Measurements from ENCODE around the gene TMEM9. TPM values are rescaled to one million over a fixed set of nuclear protein-coding genes. Genes with fewer than 3 reads are reported as not detected.
"Not testable (repeated sequence)": the region's sequence is repeated elsewhere in the genome, so short reads cannot be mapped to it uniquely, and the experiment has no call there.

Gene TMEM9
- total RNA-seq, 2 experiments from 2014 or later, result 15.7 to 16.5 TPM

DNA sequence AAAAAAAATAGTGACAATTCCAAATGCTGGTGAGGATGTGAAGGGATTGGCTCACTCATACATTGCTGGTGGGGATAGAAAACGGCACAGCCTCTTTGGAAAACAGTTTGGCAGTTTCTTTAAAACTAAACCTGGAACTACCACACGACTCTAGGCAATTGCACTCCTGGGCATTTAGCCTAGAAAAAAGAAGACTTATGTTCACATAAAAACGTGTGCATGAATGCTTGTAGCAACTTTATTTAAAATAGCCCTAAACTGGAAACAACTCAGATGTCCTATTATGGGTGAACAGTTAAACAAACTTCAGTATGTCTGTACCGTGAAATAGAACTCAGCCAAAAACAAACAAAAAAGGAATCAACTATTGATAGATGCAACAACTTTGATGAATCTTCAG, 9.4 kb upstream of the TMEM9 start:
- POLR2A ChIA-PET, result no interaction called here

DNA sequence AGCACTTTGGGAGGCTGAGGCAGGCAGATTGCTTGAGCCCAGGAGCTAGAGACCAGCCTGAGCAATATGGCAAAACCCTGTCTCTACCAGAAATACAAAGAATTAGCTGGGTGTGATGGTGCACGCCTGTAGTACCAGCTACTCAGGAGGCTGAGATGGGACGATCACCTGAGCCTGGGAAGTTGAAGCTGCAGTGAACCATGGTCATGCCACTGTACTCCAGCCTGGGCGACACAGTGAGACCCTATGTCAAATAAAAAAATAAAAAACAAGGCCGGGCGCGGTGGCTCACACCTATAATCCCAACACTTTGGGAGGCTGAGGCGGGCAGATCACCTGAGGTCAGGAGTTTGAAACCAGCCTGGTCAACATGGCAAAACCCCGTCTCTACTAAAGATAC, 8.8 kb upstream of the TMEM9 start:
- H3K27ac Mint-ChIP-seq; intact Hi-C loops (cut with DNase I, micrococcal nuclease); H3K27ac ChIP-seq (ENCODE audit: low read depth in 1 of 2, low read length in 2 of 2); H3K36me3 ChIP-seq (ENCODE audit: insufficient read depth, low read length); H3K9me3 Mint-ChIP-seq; POLR2A ChIA-PET; H3K4me3 Mint-ChIP-seq; H3K27me3 ChIP-seq (ENCODE audit: control insufficient read depth in 1 of 2, insufficient read depth in 2 of 2, low read length in 2 of 2); H3K4me1 Mint-ChIP-seq (ENCODE audit: low read depth); ATAC-seq (ENCODE audit: poor library complexity); DNase-seq; H3K4me3 ChIP-seq (ENCODE audit: low read length); H3K9me3 ChIP-seq (ENCODE audit: control insufficient read depth in 1 of 2, insufficient read depth in 1 of 2, low read length in 2 of 2); H3K36me3 Mint-ChIP-seq (ENCODE audit: low read depth); H3K4me1 ChIP-seq (ENCODE audit: insufficient read depth, low read length): not testable (repeated sequence)
- H3K27me3 Mint-ChIP-seq, result peaks cover 12% of the 10 kb centered on the region
- CTCF ChIA-PET, result interaction anchor here (0.6 kb wide), 1 partner anchor 13 kb away, joined by 3 read pairs; no protein-coding TSS in a partner anchor

More for the DNA sequence above, 9.4 kb upstream of the TMEM9 start:
- Histone ChIP-seq H3K4me1 (ENCODE audit: insufficient read depth, low read length) (no peaks in the 10 kb centered on the region), H3K27ac (ENCODE audit: low read depth in 1 of 2, low read length in 2 of 2) (no peak overlapping the region), H3K9me3 (ENCODE audit: control insufficient read depth in 1 of 2, insufficient read depth in 1 of 2, low read length in 2 of 2) (peaks cover 0 to 3% of the 10 kb centered on the region in 2 experiments), H3K36me3 (ENCODE audit: insufficient read depth, low read length) (no peaks in the 10 kb centered on the region), H3K4me3 (ENCODE audit: low read length) (no peak overlapping the region), H3K27me3 (ENCODE audit: control insufficient read depth in 1 of 2, insufficient read depth in 2 of 2, low read length in 2 of 2) (no peaks in the 10 kb centered on the region)
- CTCF ChIA-PET, result interaction anchor here (0.6 kb wide), 1 partner anchor 12 kb away, joined by 3 read pairs; no protein-coding TSS in a partner anchor
- H3K36me3 Mint-ChIP-seq (ENCODE audit: low read depth), result no peaks in the 10 kb centered on the region
- H3K4me1 Mint-ChIP-seq (ENCODE audit: low read depth), result no peaks in the 10 kb centered on the region
- peaks cover 9% of the 10 kb centered on the region for H3K27me3 Mint-ChIP-seq
- TF ChIP-seq, protein P1, sequence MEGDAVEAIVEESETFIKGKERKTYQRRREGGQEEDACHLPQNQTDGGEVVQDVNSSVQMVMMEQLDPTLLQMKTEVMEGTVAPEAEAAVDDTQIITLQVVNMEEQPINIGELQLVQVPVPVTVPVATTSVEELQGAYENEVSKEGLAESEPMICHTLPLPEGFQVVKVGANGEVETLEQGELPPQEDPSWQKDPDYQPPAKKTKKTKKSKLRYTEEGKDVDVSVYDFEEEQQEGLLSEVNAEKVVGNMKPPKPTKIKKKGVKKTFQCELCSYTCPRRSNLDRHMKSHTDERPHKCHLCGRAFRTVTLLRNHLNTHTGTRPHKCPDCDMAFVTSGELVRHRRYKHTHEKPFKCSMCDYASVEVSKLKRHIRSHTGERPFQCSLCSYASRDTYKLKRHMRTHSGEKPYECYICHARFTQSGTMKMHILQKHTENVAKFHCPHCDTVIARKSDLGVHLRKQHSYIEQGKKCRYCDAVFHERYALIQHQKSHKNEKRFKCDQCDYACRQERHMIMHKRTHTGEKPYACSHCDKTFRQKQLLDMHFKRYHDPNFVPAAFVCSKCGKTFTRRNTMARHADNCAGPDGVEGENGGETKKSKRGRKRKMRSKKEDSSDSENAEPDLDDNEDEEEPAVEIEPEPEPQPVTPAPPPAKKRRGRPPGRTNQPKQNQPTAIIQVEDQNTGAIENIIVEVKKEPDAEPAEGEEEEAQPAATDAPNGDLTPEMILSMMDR (IDR thresholded peaks at IDR 0.05), result no peak
- no peak for ATAC-seq (ENCODE audit: poor library complexity)
- H3K4me3 Mint-ChIP-seq, result no peak overlapping the region
- DNase-seq, result no peak
- intact Hi-C loops (cut with DNase I, micrococcal nuclease), result no loop called here
- H3K27ac Mint-ChIP-seq, result no peak overlapping the region
- no peaks in the 10 kb centered on the region for H3K9me3 Mint-ChIP-seq

DNA sequence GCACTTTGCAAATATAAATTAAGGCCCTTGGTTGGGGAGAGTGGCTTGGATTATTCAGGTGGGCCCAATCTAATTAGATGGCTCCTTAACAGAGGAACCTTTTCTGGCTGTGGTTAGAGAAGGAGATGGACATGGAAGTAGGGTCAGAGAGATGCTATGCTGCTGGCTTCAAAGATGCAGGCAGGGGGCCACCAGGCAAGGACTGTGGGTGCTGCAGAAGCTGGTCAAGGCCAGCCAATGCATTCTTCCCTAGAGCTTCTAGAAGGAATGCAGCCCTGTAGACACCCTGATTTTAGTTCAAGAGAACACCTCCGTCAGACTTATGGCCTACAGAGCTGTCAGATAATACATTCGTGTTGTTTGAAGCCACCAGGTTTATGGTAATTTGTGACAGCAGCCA, 3.7 kb upstream of the TMEM9 start:
- Mint-ChIP-seq H3K4me1 (ENCODE audit: low read depth) (peaks cover 17% of the 10 kb centered on the region), H3K4me3 (no peak overlapping the region), H3K36me3 (ENCODE audit: low read depth) (peaks cover 5% of the 10 kb centered on the region), H3K9me3 (no peaks in the 10 kb centered on the region), H3K27me3 (peaks cover 19% of the 10 kb centered on the region), H3K27ac (no peak overlapping the region)
- Histone ChIP-seq H3K27ac (ENCODE audit: low read depth in 1 of 2, low read length in 2 of 2) (no peak overlapping the region), H3K36me3 (ENCODE audit: insufficient read depth, low read length) (no peaks in the 10 kb centered on the region), H3K9me3 (ENCODE audit: control insufficient read depth in 1 of 2, insufficient read depth in 1 of 2, low read length in 2 of 2) (no peaks in the 10 kb centered on the region), H3K27me3 (ENCODE audit: control insufficient read depth in 1 of 2, insufficient read depth in 2 of 2, low read length in 2 of 2) (no peaks in the 10 kb centered on the region), H3K4me3 (ENCODE audit: low read length) (no peak overlapping the region), H3K4me1 (ENCODE audit: insufficient read depth, low read length) (peaks cover 15% of the 10 kb centered on the region)
- ChIA-PET POLR2A (no interaction called here), CTCF (no interaction called here)
- DNase-seq (no peak), ATAC-seq (ENCODE audit: poor library complexity) (no peak)
- intact Hi-C loops (cut with DNase I, micrococcal nuclease), result loop anchor here in 1 of 2 experiments (5.0 to 10.0 kb wide), 6 partner anchors 136 to 987 kb away; partner anchors contain the start of genes ARL8A, CSRP1, KIF21B and ZNF281
- TF ChIP-seq, protein P1 (IDR thresholded peaks at IDR 0.05), result no peak

DNA sequence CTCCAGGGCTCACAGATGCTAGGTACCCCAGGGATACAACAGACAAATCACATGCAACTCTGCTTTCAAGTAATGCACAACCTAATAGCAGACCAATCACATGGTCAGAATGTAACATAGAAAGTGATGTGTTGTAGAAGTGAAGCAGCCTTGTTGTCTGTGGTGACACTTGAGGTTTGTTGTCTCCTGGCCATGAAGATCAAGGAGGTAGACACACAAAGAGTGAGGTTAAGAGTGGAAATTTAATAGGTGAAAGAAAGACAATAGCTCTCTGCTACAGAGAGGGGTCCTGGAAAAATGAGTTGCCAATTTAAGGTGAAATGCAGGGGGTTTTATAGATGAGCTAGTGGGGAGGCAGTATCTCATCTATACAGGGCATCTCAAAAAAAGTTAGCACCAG, 2.5 kb upstream of the TMEM9 start:
- H3K27ac ChIP-seq (ENCODE audit: low read depth in 1 of 2, low read length in 2 of 2), result no peak overlapping the region
- no peaks in the 10 kb centered on the region for H3K9me3 ChIP-seq (ENCODE audit: control insufficient read depth in 1 of 2, insufficient read depth in 1 of 2, low read length in 2 of 2)
- Mint-ChIP-seq H3K9me3 (no peaks in the 10 kb centered on the region), H3K27ac (no peak overlapping the region), H3K4me3 (peak overlapping the region; percentile 63), H3K27me3 (peaks cover 19% of the 10 kb centered on the region), H3K4me1 (ENCODE audit: low read depth) (peaks cover 24% of the 10 kb centered on the region), H3K36me3 (ENCODE audit: low read depth) (peaks cover 5% of the 10 kb centered on the region)
- no peaks in the 10 kb centered on the region for H3K27me3 ChIP-seq (ENCODE audit: control insufficient read depth in 1 of 2, insufficient read depth in 2 of 2, low read length in 2 of 2)
- CTCF ChIA-PET, result interaction anchor here (0.6 to 1.8 kb wide), 2 partner anchors 20 to 38 kb away, joined by 3 to 4 read pairs; no protein-coding TSS in a partner anchor
- no peak overlapping the region for H3K4me3 ChIP-seq (ENCODE audit: low read length)
- TF ChIP-seq, protein P1 (IDR thresholded peaks at IDR 0.05), result no peak
- peaks cover 15% of the 10 kb centered on the region for H3K4me1 ChIP-seq (ENCODE audit: insufficient read depth, low read length)
- POLR2A ChIA-PET, result no interaction called here
- H3K36me3 ChIP-seq (ENCODE audit: insufficient read depth, low read length), result no peaks in the 10 kb centered on the region
- DNase-seq (no peak), ATAC-seq (ENCODE audit: poor library complexity) (no peak)
- intact Hi-C loops (cut with DNase I, micrococcal nuclease), result loop anchor here in 1 of 2 experiments (5.0 to 10.0 kb wide), 6 partner anchors 135 to 988 kb away; partner anchors contain the start of genes ARL8A, CSRP1, KIF21B and ZNF281

All from CD4-positive, alpha-beta T cell (primary cell).